Measurements from ENCODE around the gene TANC1.

TANC1 gene

DNA sequence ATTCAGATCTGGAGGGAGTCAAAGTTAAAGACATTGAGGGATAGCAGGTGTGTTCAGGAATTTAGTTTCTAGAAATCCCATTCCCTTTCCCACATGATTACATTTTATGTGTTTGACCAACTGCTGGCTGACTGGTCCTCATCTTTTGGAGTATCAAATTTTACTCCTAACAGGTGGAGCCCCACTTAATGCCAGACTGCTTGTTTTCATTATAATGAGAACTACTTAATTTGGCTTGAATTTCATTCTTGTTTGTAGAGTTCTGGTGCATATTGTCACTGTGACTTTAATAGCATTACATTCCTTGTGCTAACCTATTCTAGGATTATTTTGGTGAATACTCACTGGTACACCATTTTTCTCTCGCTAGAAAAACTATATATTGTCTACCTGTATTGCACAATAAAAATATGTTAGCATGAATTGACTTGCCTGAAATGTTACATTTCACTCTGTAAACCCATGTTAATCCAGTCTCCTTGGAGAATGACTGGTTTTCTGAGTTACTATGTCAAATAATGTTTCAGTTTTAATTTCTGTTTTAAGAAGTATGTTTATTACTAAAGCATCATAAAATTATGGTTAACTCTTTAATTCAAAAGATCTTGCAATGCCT, 98.2 kb downstream of the TANC1 start:
- DNase-seq: no peak

DNA sequence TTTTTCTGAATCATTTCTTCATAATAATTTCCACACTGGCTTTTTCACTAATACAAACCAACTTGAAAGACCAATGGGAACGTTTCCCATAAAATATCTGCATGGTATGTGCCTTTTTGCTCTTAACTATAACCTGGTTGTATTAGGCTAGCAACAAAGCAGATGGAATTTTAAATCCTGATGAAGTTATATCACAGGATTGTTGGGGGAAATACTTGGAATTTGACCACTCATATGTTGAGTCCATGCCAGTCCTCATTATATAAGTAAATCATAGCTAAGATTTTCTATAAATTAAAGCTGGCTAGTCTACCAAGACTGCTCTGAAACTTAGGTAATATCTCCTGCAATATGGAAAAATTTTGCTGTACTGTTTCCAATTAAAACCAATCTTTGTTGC, 99.5 kb downstream of the TANC1 start:
- no peak for DNase-seq

DNA sequence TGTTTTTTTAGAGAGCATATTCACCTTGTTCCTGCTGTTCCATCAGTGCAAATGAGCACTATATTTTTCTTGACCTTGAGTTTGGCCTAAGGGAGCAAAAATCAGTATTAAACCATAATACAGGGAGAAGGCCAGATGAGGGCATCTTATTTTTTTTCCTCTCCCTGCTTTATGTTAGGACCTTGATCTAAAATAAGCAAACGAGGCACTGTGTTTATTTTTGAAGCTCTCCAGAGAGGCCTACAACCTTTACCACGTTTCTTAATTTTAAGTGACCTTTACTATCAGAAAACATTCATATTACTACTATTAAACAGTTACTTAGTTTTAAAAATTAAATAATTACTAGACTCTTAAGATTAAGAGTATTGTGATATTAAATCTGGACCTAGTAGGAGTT, 100.8 kb downstream of the TANC1 start:
- no peak for DNase-seq

DNA sequence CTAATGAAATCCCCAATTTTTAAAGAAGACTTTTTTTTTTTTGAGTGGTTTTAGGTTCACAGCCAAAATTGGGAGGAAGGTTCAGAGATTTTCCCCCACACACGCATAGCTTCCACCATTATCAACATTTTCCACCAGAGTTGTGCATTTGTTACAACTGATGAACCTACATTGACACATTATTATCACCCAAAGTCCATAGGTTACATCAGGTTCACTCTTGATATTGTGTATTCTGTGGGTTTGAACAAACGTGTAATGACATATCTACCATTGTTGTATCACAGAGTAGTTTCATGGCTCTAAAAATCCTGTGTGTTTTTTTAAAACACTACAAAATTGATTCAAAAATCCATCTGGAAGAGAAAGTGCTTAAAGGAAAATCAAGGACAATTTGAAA, 101.8 kb downstream of the TANC1 start:
- DNase-seq: no peak

DNA sequence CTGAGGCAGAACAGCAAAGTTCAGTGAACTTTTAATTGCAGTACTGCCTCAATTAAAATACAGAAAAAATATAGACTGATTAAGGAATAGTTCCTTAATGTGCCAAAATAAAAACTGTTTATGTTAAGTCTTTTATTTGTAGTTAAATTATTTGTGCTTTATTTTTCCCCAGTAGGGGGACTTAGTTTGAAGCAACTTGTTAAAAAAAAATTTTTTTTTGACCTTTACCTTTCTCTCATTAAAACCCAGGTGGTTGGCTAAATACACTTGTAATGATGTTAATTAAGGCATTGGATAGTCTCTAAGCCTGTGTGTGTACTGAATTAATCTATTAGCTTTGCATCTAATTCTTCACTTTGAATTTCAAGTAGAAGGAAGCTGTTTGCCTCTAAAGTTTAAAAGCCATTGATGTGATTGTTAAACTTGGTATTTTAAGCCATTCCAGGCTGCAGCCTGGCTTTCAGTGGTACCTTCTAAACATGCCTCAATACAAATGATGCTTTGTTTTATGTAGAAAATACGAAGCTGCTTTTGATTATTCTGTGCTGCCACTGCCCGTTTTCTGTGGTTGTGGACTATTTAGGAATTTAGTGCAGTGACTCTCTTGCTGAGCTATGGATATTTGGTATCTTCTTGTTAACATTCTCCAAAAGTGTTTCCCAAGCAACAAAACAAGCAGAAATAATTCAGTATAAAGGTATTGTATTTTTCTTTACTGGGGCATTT, 102.9 kb downstream of the TANC1 start:
- no peak for DNase-seq

DNA sequence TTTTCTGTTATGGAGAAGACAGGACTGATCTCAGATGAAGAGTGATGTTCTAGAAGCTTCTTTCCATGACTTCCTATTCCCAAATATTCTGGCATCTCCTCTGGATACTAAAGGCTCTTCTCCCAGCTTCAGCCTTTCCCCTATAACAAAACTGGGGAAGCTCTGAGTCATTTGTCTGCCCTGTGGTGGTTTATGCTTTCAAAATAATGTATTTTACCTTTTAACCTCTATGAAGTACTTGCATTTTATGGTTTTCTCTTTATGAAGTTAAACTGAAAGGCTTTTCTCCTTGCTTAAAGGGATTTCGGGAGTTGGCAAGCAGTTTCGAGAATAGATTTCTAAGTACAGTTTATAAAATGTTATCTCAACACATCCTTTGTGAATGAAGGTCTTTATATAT, 104.4 kb downstream of the TANC1 start:
- DNase-seq: no peak

DNA sequence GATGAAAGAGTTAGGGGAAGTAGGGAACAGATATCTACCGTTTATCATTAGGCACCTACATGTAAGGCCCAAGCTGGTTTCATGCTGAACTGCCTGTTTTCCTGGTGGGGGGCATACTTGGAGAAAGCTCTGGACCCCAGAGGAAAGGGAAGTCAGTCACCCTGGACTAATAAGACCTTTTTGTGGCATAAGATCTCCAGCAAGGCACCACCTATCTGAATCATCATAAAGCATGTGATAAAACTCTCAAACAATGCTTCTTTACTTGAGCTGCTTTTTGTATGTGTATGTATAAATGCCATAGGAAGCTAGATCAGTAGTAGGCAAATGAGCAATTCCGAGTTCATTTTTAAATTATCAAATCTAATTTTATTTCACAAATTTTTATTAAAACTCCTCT, 104.8 kb downstream of the TANC1 start:
- DNase-seq: no peak

DNA sequence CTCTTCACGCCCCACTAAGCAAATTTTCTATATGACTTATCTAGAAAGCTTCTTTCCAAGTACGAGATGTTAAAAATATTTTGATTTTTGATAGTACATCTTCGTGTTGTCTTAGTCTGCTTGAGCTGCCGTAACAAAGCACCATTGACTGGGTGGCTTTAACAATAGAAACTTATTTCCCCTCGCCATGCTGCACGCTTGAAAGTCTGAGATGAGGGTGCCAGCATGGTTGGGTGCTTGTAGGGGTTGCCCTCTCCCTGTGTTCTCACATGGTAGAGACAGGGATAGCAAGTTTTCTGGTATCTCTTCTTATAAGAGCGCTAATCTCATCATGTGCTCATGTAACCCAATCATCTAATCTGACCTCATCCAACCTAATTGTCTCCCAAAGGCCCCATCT, 106.2 kb downstream of the TANC1 start:
- no peak for DNase-seq

DNA sequence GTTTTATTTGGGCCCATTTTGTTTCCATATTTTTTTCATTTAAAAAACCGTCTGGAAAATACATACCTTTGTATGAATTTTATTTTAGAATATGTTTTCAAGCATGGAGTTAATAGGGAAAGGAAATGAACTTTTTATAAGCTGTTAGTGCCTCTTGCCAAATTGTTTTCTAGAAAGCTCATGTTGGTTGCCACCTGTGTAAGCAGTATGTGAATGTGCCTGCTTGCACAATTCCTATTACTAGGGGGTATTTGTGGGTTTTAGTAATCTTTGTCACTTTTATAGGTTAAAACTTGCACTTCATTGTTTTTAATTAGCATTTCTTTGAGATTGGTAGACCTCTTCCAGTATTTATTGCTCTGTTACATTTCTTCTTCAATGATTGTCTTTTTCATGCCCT, 107.3 kb downstream of the TANC1 start:
- DNase-seq: no peak

DNA sequence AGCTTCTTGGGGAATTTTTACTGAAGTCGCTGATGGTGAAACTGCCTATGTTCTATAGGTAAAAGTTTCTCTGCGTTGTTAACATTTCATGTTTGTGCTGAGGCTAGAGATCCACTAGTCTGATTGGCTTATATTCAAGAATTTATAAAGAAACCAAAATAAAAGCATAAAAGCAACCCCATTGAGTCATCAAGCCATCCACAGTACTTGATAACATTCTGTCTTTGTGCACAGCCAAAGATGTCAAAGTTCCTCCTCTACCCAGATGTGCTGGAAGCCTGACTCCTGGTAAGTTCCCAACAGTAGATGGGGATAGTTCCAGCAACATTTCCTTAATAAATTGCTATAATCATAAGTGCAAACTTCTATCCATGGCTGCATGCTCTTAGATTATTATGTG, 107.8 kb downstream of the TANC1 start:
- DNase-seq: no peak

DNA sequence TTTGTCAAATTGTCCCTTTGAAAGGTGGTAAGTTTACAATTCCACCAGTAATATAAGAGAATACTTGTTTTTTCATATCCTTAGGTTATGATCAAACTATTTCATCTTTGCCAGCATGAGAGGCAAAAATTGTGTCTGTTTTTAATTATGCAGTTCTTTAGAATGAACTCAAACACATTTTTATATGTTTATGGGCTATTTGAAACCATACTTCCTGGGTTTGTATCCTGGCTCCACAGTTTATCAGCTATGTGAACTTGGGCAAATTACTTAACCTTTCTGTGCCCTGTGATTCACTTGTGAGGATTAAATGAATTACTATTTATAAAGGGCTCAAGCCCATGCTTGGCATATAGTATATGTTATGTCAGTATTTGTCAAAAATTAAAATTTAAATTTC, 109.4 kb downstream of the TANC1 start:
- DNase-seq: no peak

DNA sequence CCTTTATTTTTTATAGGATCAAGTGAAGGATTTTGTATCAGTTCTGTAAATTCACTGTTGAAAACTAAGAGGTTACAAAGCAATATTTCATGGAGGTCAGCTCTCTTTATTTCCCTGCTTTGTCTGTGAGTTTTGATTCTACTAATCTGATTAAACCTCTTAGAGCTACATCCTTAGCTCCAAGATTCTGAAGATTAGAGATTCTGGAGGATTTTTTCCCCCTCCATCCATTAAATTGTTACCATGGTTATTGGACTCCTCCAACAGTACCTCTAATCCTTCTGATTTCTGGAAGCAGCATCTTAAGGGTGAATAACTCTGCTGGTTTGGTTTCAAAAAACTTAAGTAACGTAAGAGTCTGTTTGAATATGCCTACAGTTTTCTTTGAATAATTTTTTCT, 110.0 kb downstream of the TANC1 start:
- DNase-seq: no peak

DNA sequence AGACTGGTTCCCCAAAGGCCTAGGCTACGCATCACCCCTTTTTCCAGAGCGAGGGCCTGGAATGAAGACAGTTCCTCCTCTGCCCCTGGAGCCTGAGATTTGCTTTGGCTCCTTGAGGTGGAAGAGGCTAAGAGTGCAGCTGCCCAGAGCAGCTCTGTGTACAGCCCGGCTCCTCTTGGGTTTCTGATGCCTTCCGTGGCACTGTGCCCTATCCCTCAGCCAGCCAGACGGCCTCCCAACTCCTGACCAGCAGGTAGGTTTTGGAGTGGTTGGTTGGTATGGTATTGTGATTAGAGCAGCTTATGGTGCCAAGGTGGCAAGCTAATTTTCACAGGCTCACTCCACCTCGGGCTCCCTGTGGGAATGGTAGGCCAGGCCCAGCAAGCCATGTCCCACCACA, 112.2 kb downstream of the TANC1 start:
- DNase-seq: no peak

DNA sequence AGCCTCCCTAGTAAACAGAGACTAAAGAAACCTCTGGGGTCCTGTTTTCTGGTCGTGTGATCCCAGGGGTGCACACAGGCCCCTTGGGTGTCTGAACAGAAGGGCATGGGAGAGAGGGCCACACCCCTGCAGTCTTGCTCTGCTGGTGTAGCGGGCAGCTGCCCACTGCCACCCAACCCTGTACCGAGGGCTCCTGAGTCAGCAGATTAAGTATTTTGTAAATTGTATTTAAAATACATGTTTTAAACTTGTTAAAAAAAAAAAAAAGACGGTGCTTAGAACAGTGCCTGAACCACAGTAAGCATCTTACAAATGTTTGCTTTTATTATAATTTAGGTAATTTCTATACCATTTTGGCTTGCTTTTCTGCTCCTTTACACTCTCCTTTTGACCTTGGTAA, 113.7 kb downstream of the TANC1 start:
- no peak for DNase-seq

DNA sequence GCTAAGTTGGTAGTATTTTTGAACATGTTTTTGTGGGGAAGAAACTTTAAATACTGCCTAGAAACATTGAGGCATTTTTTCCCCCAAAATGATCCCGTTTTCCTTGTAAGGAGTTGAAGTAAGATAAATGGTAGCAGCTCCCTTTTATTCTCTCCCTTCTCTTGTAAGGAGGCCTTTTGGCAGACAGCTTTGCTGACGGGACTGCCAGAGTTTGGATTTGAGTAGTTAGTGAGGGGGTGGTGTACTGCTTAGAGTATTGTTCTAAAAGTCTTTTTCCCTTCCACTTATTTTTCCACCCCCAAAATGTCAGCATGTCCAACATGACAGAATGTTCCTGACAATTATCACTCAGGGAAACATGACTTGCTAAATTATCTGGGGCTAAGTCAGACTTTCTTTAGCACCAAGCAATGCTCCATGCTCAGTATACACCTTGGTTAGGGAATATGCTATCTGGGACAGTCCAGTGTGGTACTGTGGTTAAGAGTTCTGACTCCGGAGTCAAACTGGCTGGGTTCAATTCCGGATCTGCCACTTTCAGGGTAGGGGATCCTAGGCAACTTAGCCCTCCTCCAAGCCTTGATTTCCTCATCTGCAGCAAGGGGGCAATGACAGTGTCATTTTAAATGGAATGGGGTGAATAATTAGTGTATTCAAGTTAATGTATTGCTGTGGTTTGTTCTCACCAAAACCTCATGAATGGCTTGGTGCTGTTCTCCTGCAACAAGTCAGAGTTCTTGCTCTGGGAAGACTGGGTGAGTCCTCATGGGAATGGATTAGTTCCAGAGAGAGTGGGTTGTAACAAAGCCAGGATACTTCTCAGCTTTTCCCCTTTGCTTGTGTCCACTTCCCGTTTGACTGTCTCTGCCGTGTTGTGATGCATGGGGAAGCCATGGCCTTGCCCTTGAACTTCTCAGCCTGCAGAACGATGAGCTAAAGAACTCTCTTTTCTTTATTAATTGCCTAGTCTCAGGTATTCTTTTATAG, 116.2 kb downstream of the TANC1 start:
- DNase-seq: no peak

DNA sequence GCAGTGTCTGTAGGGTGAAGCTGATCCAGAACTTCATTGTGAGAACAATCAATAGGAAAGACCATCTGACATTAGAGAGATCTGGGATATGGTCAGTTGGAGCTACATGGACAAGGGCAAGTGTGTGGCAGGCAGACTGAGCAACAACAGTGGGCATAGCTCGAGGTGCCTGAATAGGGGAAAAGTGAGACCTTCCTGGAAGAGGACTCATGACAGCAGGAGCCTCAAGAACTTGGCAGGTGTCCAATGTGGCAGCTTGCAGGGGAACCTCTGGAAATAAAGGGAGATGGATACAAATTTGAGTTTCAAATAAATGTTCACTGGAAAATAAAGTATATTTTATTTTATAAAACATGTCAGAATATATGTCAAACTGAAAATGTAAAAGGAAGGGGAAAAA, 117.9 kb downstream of the TANC1 start:
- DNase-seq: no peak

DNA sequence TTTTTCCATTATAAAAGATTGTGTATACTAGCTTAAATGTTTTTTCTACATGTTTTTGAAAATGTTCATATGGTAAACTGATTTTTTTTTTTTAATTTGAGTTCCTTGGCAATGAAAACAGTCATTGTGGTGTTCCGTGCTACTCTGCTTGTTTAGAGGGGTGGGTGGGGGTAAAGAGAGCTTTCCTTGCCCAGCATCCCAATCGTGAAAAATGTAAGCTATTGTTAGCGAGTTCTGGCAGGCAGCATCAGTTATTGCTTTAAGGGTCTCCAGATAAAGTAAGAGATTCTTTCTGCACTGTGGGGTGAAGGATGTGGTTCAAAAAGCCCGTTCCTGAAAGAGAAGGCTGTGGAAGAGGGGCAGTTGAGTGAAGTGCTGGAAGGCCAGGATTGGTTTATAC, 118.4 kb downstream of the TANC1 start:
- DNase-seq: no peak

DNA sequence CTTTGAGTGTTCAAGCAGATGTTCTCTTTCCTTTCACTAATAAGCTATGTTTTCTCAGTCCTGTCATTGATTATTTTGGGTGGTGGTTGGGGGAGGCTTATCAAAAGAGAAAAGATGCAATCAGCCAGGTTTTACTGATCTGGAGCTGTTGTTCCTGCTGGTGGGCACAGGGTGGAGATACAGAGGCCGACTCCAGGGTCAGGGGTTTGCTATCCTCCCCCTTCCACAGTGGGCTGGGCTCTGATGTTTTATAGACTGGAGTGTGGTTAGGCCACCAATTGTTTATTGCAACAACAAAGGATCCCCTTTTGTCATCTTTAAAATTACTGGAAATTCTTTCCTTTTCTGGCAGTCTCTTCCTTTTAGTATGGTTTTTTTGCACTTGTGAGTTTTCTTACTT, 120.5 kb downstream of the TANC1 start:
- DNase-seq: no peak

DNA sequence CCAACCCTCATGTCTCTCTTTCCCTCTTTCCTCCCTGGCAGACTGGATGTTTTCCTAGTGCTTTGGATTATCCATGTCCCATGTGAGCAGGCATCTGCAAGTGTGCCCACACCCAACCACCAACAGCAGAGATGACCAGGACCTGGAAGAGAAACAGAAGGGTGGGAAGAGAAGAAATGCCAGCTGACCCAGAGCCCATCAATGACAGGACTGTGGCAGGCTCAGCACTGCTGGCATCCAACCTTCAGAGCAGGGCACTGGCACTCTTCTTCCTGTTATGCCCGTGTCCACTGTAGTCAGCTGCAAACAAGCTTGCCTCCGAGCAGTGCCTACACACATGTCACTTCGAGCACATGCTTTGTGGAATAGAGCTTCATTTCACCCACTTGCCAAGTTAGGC, 121.1 kb downstream of the TANC1 start:
- no peak for DNase-seq

DNA sequence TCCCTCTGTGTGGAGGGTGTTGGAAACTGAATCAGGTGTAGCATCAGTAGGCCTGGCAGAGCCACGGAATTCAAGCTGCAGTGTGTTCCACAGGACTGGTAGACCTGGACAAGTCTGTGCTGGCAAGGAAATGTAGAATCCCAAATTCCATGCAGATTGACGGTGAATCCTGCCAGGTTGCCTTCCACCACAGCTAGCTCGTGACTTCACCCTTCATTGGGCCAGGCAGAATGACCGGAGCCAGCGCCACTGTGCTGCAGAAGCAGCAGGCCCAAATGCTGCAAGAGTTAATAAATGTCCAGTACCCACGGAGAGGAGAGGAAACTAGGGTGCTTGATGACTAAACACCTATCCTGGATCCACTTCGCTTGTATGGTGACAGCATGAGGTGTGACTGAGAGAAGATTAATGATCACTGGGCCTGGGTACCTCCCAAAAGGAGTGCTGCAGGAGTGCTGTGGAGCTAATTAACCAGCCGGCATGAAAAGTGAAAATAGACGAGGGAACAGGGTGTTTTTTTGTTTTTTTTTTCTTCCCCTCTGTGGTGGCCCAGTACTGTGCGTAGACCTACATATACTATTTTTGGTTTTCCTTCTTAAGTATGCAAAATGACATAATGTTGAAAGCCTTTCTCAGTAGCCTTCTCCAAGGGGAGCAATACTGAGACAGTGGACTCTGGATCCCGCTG, 122.2 kb downstream of the TANC1 start:
- DNase-seq: no peak

DNA sequence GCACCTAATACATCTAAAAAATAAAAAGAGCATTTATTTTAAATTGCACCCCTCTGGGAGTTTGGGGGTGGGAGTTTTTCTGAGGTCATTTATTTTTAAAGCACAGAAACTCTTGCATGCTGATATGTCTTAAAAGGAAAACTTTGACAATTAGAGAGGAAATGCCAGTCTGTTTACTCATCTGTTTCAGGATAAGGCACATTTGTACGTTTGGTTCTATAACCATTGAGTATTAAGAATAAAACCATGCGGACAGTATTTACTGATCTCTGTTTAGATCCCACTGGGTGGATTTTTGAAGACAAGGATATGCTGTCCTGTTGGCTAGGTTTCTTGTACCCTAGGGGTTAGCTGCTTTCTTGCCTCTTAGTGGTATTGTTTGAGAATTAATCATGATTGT, 122.9 kb downstream of the TANC1 start:
- DNase-seq: no peak

DNA sequence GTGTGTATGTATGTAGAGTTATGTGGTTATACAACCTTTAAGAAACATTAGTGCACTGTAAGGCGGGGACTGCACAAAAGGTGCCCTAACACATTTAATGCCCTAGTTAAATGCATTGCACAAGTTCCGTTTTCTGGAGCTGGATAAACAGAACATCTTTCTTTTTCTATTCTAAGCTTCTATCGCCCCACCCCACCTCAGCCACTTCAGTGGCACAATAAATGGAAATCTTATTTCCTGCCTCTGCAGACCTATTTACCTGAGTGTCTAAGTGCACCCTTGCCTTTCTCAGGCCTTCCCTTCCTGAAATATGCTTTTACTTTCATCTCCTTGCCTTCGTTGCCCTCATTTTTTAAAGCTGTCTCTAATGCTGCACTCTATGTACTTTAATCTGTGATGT, 123.5 kb downstream of the TANC1 start:
- peak; percentile 15 for DNase-seq

DNA sequence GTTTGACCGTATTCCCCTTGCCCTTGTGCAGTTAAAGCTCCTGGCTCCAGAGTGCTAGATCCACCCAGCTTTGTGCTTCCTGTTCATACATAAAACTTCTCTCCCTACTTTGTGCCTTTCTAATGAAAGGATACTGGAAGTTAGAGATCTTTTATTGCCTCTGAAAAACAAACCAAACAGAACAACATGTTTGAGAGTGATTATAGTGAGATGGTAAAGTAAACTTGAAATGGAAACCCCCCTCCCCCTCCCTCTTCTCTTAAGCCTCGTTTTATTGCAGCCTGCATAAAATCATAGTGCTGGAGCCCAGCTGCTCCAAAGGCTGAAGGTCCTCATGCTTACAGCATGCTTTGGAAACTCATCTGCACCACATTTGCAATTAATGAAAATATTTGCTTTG, 125.1 kb downstream of the TANC1 start:
- no peak for DNase-seq

Measured in inflammatory macrophage treated with lipopolysaccharide for 4 hours (primary cell).